HepG2 (cell line): ENCODE data around the gene TOPORS. TPM values are rescaled to one million over a fixed set of nuclear protein-coding genes. Genes with fewer than 3 reads are reported as not detected.

Source experiments
- FOXA3 ChIP-seq: IDR thresholded peaks from 2 replicates; pipeline ENCODE4 v1.6.1; 2016; ENCODE audit warnings: missing genetic modification reagents, missing compliant biosample characterization
- HOMEZ ChIP-seq: IDR thresholded peaks from 2 replicates; pipeline ENCODE4 v1.6.1; 2016; ENCODE audit warnings: low read depth
- HOXA3 ChIP-seq: sonication (generic); formaldehyde crosslinking; IDR thresholded peaks from 2 replicates; pipeline ENCODE4 v1.5.0; 2020; ENCODE audit warnings: missing genetic modification reagents
- IRF1 ChIP-seq: sonication (generic); formaldehyde crosslinking; IDR thresholded peaks from 2 replicates; pipeline ENCODE4 v1.4.0; 2020; ENCODE audit warnings: low read depth, mild to moderate bottlenecking, missing genetic modification reagents
- MXD1 ChIP-seq: sonication (generic); formaldehyde crosslinking; IDR thresholded peaks from 2 replicates; pipeline ENCODE4 v1.4.0; 2020; ENCODE audit warnings: mild to moderate bottlenecking, missing genetic modification reagents
- NCOA5 ChIP-seq: sonication (generic); formaldehyde crosslinking; IDR thresholded peaks from 2 replicates; pipeline ENCODE4 v1.4.0; 2020; ENCODE audit warnings: missing genetic modification reagents
- THAP8 ChIP-seq: sonication (generic); formaldehyde crosslinking; IDR thresholded peaks from 2 replicates; pipeline ENCODE4 v1.5.1; 2020; ENCODE audit warnings: missing genetic modification reagents, mild to moderate bottlenecking, borderline replicate concordance
- ZNF354B ChIP-seq: sonication (generic); formaldehyde crosslinking; IDR thresholded peaks from 2 replicates; pipeline ENCODE4 v1.8.0; 2022; ENCODE audit warnings: mild to moderate bottlenecking, missing genetic modification reagents
- ZNF530 ChIP-seq: sonication (generic); formaldehyde crosslinking; IDR thresholded peaks from 2 replicates; pipeline ENCODE4 v1.5.0; 2020; ENCODE audit warnings: low read depth, mild to moderate bottlenecking, missing genetic modification reagents
- ZNF609 ChIP-seq: sonication (generic); formaldehyde crosslinking; IDR thresholded peaks from 2 replicates; pipeline ENCODE4 v1.4.0; 2020; ENCODE audit warnings: mild to moderate bottlenecking, missing genetic modification reagents, borderline replicate concordance
- ZNF704 ChIP-seq: sonication (generic); formaldehyde crosslinking; IDR thresholded peaks from 2 replicates; pipeline ENCODE4 v1.8.1; 2023; ENCODE audit warnings: mild to moderate bottlenecking, inconsistent platforms, moderate library complexity, missing genetic modification reagents, borderline replicate concordance
- ZNF740 ChIP-seq: sonication (generic); formaldehyde crosslinking; IDR thresholded peaks from 2 replicates; pipeline ENCODE4 v1.4.0; 2020; ENCODE audit warnings: missing genetic modification reagents
- polyA plus RNA-seq, 8 experiments: library from polyadenylated mRNA; depleted of rRNA in 3 of 8; stranded (reverse) in 7 of 8; unstranded in 1 of 8; fragments of >200 nt; fragmentation: Illumina TruSeq in 4 of 8; extraction: Trizol in 4 of 8; gene quantifications; 2 replicates each; pipeline versions ENCODE4 v1.2.1 to v1.2.3, GENCODE V29; 2011 to 2016; ENCODE audit warnings: low read depth in 4 of 8, missing spikeins in 1 of 8, mixed read lengths in 1 of 8; ENCODE audit not compliant: insufficient read depth in 1 of 8
- total RNA-seq, 5 experiments: library from RNA; depleted of rRNA; stranded (reverse); fragments of >200 nt; fragmentation: Illumina TruSeq; extraction: Trizol; gene quantifications; 2 replicates each; pipeline ENCODE4 v1.2.3, GENCODE V29; 2016; ENCODE audit warnings: low read depth in 1 of 5

Gene TOPORS
- total and polyA plus RNA-seq, 2 of the 13 experiments (the other 11 are each of a cell fraction or from before 2014, with no cell fraction given): 6.8 to 19.6 TPM

- no peak for TF ChIP-seq THAP8 (CRISPR knock-in tag)
- no peak for TF ChIP-seq IRF1 (CRISPR knock-in tag)
- TF ChIP-seq NCOA5 (CRISPR knock-in tag): no peak
- 0 out of 2 replicates have a peak, but pooled peaks have one; percentile 79 for TF ChIP-seq ZNF354B (CRISPR knock-in tag)
- no peak for TF ChIP-seq FOXA3 (CRISPR knock-in tag)
- no peak for TF ChIP-seq ZNF530
- peak; percentile 27; the same call in 1 of the 2 replicates for TF ChIP-seq HOMEZ
- TF ChIP-seq ZNF740 (CRISPR knock-in tag): 0 out of 2 replicates have a peak, but pooled peaks have one; percentile 7
- no peak for TF ChIP-seq ZNF704
- TF ChIP-seq MXD1 (CRISPR knock-in tag): no peak
- no peak for TF ChIP-seq HOXA3
- no peak for TF ChIP-seq ZNF609 (CRISPR knock-in tag)
These were observed 19.8 kb upstream of the TOPORS start (continued) for GRCh38 chr9:32571969-32572899.
